Measurements from ENCODE around the gene CEL. TPM values are rescaled to one million over a fixed set of nuclear protein-coding genes. Genes with fewer than 3 reads are reported as not detected.

The CEL gene
- total RNA-seq, 1 donor from 2014 or later = 3.4 TPM

DNA sequence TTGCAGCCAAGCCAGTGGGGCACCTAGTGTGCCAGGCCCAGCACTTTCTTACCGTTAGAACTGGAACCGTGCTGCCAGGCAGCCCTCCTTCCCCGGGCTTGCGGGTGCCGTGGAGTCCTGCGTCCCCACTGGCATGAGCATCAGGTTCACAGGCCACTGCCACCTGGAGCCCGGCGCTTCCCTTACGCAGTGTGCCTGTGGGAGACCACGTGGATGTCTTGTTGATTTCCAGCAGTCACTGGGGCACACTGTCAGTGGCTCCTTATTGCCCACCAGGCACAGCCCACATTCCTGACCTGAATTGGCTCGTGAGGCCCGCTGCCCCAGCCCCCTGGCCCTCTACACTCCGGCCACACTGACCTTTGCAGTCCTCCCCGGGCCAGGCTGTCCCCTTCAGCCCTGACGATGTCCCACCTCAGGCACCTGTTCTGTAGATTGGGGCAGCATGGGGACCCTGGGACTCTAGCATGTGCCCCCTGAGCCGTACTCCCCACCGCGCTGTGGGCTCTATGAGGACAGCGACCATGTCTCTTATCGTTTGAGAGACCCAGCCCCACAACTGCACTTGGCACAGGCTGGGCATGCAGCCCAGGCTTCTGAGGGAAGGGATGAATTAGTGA, 10.4 kb upstream of the CEL start:
- DNase-seq (ENCODE audit: low read depth) (no peak), FAIRE-seq (no peak)
- Mint-ChIP-seq H3K9me3 (ENCODE audit: unreplicated experiment) (no peaks in the 10 kb centered on the region), H3K27me3 (ENCODE audit: low read depth, unreplicated experiment) (no peaks in the 10 kb centered on the region), H3K4me1 (ENCODE audit: low read depth, unreplicated experiment) (peaks cover 2% of the 10 kb centered on the region), H3K36me3 (ENCODE audit: low read depth, unreplicated experiment) (peaks cover 16% of the 10 kb centered on the region), H3K27ac (ENCODE audit: unreplicated experiment) (no peak overlapping the region), H3K4me3 (ENCODE audit: unreplicated experiment) (no peak overlapping the region)
- H3K27ac ChIP-seq (ENCODE audit: low read depth, low read length) = no peak overlapping the region
- no peak overlapping the region for H3K9ac ChIP-seq (ENCODE audit: low read length)
- H3K27me3 ChIP-seq (ENCODE audit: insufficient read depth, low read length) = no peaks in the 10 kb centered on the region
- TF ChIP-seq EZH2 (IDR thresholded peaks at IDR 0.05; ENCODE audit: insufficient read depth, low read length) = no peak
- TF ChIP-seq, protein P1, sequence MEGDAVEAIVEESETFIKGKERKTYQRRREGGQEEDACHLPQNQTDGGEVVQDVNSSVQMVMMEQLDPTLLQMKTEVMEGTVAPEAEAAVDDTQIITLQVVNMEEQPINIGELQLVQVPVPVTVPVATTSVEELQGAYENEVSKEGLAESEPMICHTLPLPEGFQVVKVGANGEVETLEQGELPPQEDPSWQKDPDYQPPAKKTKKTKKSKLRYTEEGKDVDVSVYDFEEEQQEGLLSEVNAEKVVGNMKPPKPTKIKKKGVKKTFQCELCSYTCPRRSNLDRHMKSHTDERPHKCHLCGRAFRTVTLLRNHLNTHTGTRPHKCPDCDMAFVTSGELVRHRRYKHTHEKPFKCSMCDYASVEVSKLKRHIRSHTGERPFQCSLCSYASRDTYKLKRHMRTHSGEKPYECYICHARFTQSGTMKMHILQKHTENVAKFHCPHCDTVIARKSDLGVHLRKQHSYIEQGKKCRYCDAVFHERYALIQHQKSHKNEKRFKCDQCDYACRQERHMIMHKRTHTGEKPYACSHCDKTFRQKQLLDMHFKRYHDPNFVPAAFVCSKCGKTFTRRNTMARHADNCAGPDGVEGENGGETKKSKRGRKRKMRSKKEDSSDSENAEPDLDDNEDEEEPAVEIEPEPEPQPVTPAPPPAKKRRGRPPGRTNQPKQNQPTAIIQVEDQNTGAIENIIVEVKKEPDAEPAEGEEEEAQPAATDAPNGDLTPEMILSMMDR (IDR thresholded peaks at IDR 0.05; ENCODE audit: insufficient read depth, low read depth, low read length) = no peak
- peaks cover 21% of the 10 kb centered on the region for H3K36me3 ChIP-seq (ENCODE audit: insufficient read depth, low read length)
- no peak overlapping the region for H2AFZ ChIP-seq (ENCODE audit: low read depth, low read length)
- no peaks in the 10 kb centered on the region for H3K9me3 ChIP-seq (ENCODE audit: insufficient read depth, low read depth, low read length)
- no peak overlapping the region for H3K4me2 ChIP-seq (ENCODE audit: low read length)
- H4K20me1 ChIP-seq (ENCODE audit: insufficient read depth, low read length) = peaks cover 39% of the 10 kb centered on the region
- no peak overlapping the region for H3K4me3 ChIP-seq (ENCODE audit: insufficient read depth, low read depth, low read length)
- no peaks in the 10 kb centered on the region for H3K79me2 ChIP-seq (ENCODE audit: insufficient read depth, low read length)
- no peaks in the 10 kb centered on the region for H3K4me1 ChIP-seq (ENCODE audit: insufficient read depth, low read length)

DNA sequence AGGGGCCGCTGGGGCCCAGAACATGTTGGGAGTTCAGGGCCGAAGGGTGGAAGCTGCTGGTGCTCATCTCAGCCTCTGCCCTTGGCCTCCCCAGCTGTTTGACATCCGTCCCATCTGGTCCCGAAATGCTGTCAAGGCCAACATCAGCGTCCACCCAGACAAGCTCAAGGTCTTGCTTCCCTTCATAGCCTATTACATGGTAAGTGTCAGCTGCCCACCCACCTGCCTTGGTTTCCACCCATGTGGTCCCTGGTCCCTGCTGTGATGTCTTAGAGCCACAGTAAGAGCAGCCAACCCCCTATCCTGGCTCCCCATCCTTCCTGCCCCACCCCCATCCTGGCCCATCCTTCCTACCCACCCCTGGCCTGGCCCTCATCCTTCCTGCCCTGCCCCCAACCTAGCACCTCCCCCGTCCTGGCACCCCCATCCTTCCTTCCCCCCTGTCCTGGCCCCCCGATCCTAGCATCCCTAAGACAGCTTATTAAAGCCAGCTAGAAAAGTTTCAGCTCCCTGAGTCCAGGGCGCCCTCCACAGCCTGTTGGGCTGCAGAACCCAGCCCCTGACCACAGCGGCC, 9.7 kb upstream of the CEL start:
- FAIRE-seq (no peak), DNase-seq (ENCODE audit: low read depth) (no peak)
- Mint-ChIP-seq H3K36me3 (ENCODE audit: low read depth, unreplicated experiment) (peaks cover 18% of the 10 kb centered on the region), H3K4me1 (ENCODE audit: low read depth, unreplicated experiment) (peaks cover 2% of the 10 kb centered on the region), H3K4me3 (ENCODE audit: unreplicated experiment) (no peak overlapping the region), H3K27me3 (ENCODE audit: low read depth, unreplicated experiment) (no peaks in the 10 kb centered on the region), H3K9me3 (ENCODE audit: unreplicated experiment) (no peaks in the 10 kb centered on the region), H3K27ac (ENCODE audit: unreplicated experiment) (no peak overlapping the region)
- no peak overlapping the region for H3K9ac ChIP-seq (ENCODE audit: low read length)
- peaks cover 35% of the 10 kb centered on the region for H4K20me1 ChIP-seq (ENCODE audit: insufficient read depth, low read length)
- no peak overlapping the region for H2AFZ ChIP-seq (ENCODE audit: low read depth, low read length)
- H3K27me3 ChIP-seq (ENCODE audit: insufficient read depth, low read length) = no peaks in the 10 kb centered on the region
- no peaks in the 10 kb centered on the region for H3K9me3 ChIP-seq (ENCODE audit: insufficient read depth, low read depth, low read length)
- no peak overlapping the region for H3K4me2 ChIP-seq (ENCODE audit: low read length)
- peaks cover 18% of the 10 kb centered on the region for H3K36me3 ChIP-seq (ENCODE audit: insufficient read depth, low read length)
- H3K27ac ChIP-seq (ENCODE audit: low read depth, low read length) = no peak overlapping the region
- no peaks in the 10 kb centered on the region for H3K79me2 ChIP-seq (ENCODE audit: insufficient read depth, low read length)
- TF ChIP-seq EZH2 (IDR thresholded peaks at IDR 0.05; ENCODE audit: insufficient read depth, low read length) = no peak
- TF ChIP-seq, protein P1 (IDR thresholded peaks at IDR 0.05; ENCODE audit: insufficient read depth, low read depth, low read length) = no peak
- no peaks in the 10 kb centered on the region for H3K4me1 ChIP-seq (ENCODE audit: insufficient read depth, low read length)
- no peak overlapping the region for H3K4me3 ChIP-seq (ENCODE audit: insufficient read depth, low read depth, low read length)
